OCI-LY1 (cell line): ENCODE measurements around the gene FAM168A.

Source experiments
- EZH2 ChIP-seq: fragments of 200-600 bp; sonication (generic), shearing (Covaris generic); IDR thresholded peaks from 2 replicates; pipeline ENCODE4 v1.8.0; 2017; ENCODE audit warnings: borderline replicate concordance, mixed run types, mild to moderate bottlenecking, antibody characterized with exemption, low read length, moderate library complexity, mixed read lengths
- TF ChIP-seq, protein P1 (sequence below): fragments of 200-600 bp; sonication (generic), shearing (Covaris generic); IDR thresholded peaks from 2 replicates; pipeline ENCODE4 v1.5.1; 2017; ENCODE audit warnings: mild to moderate bottlenecking, antibody characterized with exemption, low read length, moderate library complexity, mixed read lengths

DNA sequence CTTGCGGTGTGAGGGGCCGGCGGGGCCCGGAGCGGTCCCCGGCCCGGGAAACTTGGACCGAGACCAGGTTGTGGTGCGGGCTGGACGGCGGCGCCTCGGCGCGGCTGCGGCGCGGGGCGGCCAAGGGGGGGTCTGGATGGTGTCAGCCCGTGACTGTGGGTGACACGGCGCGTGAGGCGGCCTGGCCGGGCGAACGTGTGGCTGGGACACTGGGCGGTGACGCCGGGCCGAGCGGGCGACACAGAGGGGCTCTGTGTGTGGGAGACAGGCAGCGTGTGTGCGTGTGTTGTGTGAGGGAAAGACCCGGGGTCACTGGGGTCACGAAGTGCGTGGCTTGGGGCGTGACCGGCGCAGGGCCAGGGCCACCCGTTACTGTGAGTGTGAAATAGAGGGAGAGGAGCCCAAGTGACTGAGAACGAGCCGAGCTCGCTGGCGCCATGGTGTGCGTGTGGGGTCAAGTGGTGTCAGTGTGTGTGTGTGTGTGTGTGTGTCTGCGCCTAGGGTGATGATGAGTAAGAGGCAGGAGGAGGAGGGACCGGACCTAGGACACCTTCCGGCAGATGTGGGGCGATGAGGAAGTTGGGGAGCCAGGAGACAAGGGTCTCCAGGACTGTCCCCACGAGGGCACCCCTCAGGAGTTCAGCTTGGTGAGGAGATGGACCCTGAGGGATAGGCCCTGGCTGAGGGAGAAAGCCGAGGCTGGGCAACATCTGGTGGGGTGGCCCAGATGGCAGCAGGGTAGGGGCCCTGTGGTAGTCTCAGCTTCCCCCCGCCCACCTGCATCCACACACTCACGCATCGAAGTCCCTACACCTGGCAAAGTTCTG lies 220.9 kb downstream of the FAM168A start:
- TF ChIP-seq, protein P1, sequence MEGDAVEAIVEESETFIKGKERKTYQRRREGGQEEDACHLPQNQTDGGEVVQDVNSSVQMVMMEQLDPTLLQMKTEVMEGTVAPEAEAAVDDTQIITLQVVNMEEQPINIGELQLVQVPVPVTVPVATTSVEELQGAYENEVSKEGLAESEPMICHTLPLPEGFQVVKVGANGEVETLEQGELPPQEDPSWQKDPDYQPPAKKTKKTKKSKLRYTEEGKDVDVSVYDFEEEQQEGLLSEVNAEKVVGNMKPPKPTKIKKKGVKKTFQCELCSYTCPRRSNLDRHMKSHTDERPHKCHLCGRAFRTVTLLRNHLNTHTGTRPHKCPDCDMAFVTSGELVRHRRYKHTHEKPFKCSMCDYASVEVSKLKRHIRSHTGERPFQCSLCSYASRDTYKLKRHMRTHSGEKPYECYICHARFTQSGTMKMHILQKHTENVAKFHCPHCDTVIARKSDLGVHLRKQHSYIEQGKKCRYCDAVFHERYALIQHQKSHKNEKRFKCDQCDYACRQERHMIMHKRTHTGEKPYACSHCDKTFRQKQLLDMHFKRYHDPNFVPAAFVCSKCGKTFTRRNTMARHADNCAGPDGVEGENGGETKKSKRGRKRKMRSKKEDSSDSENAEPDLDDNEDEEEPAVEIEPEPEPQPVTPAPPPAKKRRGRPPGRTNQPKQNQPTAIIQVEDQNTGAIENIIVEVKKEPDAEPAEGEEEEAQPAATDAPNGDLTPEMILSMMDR = no peak
- no peak for TF ChIP-seq EZH2
